ENCODE results near the gene C19orf33.
"Not testable (repeated sequence)": the region's sequence is repeated elsewhere in the genome, so short reads cannot be mapped to it uniquely, and the experiment has no call there.

Gene C19orf33

DNA sequence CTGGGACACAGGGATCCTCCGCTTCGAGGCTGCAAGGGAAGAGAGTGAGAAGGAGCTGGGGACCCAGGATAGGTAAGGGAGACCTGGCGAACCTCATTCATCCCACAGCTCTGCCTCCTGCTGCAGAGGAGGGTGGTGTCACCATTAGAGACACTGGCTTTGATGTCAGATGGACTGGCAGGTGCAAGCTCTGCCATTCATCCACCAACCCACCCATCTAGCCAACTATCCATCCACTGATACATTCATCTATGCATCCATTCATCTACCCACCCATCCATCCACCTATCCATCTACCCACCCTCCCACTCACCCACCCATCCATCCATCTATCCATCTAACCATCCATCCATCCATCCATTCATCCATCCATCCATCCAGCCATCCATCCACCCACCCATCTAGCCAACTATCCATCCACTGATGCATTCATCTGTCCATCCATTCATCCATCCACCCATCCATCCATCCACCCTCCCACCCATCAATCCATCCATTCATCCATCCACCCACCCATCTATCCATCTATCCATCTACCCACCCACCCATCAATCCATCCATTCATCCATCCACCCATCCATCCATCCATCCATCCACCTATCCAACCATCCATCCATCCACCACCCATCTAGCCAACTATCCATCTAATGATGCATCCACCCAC is 5.7 kb downstream of the C19orf33 start:
- DNase-seq, result no peak

DNA sequence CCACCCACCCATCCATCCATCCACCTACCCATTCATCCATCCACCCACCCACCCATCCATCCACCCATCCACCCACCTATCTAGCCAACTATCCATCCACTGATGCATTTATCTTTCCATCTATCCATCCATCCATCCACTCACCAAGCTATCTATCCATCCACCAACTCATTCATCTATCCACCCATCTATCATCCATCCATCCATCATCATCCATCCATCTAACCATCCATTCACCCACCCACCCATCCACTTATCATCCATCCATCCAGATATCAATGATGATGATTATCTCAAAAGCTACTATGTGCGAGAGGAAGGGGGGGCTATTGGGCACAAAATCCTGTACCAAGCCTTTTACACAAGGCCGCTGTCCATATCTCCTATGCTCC is 6.2 kb downstream of the C19orf33 start:
- DNase-seq, result no peak

DNA sequence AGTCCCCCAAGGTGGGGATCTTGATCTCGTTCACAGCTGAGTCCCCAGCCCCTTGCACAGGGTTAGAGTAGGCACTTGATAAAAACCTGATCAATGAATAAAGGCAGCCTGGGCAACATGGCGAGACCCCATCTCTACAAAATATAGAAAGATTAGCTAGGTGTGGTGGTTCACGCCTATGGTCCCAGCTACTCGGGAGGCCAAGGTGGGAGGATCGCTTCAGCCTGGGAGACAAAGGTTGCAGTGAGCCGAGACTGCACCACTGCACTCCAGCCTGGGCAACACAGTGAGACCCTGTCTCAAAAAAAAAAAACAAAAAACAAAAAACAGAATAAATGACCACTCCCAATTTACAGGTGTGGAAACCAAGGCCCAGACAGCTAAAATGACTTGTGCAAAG is 6.9 kb downstream of the C19orf33 start:
- DNase-seq, result no peak

DNA sequence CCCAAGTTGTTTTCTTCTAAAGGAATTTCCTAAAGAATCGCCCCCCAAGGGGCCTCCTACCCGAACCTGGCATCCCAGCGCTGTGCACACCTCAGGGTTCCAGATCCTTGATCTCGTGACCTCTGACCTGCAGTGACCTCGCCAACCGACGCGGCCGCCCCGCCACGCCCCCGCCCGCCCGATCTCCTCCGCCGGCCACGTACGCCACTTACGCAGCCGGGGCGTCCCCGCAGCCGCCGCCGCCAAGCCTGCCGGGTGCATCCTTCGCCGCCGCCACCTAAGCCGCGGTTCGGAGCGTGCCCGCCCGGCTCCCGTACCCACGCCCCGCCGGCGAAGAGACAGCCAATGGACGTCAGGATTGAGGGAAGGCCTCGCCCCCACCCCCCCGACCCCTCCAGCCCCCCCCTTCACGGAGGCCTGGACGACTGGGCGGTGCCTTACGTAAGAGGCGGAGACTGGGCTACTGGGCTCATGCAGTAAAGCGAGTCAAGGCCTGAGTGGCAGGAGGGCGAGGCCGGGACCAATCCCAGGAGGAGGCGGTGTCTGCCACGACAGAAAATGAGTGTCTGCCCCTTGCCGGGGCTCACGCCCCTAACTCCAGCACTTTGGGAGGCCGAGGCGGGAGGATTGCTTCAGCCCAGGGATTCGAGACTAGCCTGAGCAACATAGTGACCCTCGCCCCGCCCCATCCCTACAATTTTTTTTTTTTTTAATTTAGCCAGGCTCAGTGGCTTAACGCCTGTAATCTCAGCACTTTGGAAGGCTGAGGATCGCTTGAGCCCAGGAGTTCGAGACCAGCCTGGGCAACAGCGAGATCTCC is 11.8 kb downstream of the C19orf33 start, which contains the start of gene YIF1B:
TSS of gene YIF1B (minus strand) at position 291 of the 820 bp plus-strand sequence. CDS start at position 261, 30 bp downstream.
- DNase-seq, result peak; percentile 97

DNA sequence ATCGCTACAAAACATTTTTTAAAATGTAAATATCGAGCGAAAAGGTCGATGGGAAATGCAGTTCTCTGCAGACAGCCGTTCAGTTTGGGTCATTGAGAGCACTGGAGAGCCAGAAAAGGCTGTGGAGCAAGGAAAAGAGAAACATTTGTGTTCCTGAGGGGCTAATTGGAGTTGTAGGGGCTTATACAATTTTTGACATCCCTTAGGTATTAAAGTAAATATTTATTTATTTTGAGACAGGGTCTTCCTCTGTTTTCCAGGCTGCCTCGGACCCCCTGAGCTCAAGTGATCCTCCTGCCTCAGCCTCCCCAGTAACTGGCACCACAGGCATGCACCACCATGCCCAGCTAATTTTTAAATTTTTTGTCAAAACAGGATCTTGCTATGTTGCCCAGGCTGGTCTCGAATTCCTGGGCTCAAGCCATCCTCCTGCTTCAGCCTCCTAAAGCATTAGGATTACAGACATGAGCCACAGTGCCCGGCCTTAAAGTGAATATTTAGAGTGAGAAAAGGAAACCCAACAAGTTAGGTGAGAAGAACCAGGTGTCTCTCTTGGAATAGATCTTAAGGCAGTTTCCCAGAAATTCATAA is 12.5 kb downstream of the C19orf33 start:
- no peak for DNase-seq

DNA sequence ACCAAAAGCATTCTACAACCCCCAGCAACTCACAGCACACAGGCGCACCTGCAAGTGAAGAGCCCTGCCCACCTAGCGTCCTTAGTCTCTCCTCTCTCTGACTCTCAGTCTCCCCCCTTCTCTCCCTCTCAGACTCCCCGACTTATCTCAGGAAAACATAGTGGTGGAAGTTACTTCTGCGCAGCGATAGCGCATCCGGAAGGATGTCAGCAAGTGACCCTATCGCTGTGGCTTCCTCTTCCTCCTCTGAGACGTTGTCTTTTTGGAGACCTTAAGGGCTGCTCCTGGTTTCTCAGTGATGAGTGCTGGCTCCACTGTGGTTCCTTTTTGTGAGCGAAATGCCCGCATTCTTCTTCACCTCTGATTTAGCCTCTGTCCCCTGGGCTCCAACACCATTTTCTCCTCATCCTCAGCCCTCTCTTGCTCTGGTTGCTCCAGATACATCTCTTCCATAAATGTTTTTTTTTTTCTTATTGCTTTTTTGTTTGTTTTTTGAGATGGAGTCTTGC is 13.1 kb downstream of the C19orf33 start:
- no peak for DNase-seq

DNA sequence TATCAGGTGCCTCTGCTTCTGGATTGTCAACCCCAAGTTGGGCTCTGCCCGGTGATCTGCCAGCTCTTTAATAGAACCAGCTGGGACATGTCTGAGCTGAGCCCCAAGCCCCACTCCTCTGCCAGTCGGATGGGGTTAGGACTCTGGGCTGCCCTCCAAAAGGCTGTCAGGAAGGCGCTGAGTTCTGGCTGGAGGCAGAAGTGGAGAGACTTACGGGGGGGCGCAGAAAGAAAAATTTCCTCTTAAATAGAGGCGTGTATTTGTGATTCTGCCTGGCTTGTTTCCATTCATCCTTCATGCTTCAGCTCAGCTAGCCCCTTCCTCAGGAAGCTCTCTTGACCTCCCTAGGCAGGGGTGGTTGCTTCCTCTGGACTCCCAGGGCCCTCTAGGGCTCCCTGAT is 14.6 kb downstream of the C19orf33 start:
- no peak for DNase-seq

DNA sequence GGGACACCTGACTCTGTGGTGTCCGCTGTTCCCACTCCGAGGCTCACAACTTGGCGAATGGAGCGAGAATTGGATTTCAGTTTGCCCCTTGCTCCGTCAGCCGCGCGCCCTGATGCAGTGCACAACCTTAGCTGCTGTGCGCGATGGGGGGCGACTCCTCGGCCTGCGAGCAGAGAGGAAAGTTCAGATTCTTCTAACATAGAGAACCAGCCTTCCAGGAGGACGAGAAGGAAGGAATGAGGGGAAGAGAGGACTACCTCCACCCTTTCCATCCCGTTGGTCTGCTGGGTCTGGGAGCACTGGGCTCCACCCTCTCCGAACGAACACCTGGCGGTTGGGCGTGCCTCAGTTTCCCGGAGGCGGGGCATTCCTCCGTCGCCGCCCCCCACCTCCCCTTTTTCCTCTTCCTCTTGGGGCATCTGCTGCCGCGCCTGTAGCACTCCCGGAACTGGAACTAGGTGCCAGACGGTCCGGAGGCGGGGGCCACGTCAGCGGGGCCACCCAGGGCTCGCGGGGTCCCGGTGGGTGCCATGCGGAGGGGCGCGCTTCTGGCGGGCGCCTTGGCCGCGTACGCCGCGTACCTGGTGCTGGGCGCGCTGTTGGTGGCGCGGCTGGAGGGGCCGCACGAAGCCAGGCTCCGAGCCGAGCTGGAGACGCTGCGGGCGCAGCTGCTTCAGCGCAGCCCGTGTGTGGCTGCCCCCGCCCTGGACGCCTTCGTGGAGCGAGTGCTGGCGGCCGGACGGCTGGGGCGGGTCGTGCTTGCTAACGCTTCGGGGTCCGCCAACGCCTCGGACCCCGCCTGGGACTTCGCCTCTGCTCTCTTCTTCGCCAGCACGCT is 15.6 kb downstream of the C19orf33 start, which contains the start of gene KCNK6:
TSS of gene KCNK6 (plus strand) at position 425 of the 838 bp plus-strand sequence. CDS start at position 531, 106 bp downstream.
- peak; percentile 35 for DNase-seq

DNA sequence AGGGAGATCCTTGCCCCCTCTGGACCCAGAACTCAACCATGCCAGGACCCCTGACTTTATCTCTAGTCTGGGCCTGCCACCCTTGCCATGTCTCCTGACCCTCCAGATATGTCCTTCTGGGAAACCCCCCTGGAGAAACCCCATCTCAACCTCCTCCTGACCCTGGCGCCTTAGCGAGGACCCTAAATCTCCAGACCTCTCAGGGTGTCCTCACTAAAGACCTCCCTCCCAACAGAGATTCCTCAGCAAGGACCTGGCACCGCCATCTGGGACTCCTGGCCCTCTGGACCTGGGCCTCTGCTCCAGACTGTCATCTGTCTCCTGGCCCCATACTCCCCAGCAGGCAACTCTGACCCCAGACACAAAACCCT is 16.9 kb downstream of the C19orf33 start:
- no peak for DNase-seq

DNA sequence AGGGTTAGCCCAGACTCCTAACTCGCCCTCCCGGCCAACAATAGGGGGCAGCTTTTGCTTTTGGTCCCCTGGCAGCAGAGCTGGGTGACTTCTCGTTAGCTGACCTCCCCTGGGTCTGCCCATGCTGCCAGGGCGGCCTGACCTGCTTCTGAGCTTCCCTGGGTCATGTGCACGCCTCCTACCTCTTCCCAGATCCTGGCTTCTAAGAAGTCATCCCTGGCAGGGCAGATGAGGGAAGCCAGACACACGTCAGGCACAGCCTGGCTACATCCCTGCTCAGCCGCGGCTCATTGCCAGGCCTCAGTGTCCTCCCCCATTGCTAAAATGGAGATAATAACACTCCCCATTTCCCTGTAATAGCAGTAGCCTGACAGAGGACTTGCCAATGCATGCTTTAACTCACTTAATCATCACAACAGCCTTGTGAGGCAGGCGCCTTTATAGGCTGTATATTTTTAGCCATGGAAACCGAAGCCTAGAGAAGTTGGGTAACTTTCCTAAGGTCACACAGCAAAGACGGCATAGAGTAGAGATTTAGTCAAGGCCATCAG is 17.7 kb downstream of the C19orf33 start:
- DNase-seq, result no peak

DNA sequence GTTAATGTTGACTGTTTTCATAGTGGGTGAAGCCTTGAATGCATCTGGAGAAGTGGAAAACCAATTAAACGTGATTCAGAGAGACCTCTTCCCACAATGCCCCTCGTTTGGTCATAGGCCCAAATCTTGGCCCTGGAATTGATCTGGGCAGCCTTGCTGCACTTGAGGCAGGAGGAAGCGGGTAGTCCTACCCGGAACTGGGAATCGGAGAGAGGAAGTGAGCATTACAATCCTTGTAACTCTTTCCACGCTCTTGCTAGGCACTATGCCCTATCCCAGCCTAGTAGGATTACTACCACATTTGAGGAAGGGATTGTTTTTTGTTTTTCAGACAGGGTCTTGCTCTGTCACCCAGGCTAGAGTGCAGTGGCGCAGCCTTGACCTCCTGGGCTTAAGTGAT is 19.2 kb downstream of the C19orf33 start:
- DNase-seq, result no peak

DNA sequence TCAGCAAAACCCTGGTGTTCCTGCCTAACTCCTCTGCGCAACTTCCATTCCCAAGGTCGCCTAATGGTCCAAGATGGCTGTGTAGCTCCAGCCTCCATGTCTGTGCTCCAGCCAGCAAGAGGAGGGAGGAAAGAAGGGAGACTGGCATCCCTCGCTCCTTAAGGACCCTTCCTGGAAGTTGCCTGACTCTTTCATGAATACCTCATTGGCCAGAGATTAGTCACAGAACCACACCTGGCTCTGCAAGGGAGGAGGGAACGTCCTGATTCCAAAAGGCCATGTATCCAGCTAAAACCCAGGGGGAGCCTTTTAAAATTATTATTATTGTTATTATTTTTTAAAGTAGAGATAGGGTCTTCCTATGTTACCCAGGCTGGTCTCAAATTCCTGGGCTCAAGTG is 20.4 kb downstream of the C19orf33 start:
- DNase-seq, result no peak

DNA sequence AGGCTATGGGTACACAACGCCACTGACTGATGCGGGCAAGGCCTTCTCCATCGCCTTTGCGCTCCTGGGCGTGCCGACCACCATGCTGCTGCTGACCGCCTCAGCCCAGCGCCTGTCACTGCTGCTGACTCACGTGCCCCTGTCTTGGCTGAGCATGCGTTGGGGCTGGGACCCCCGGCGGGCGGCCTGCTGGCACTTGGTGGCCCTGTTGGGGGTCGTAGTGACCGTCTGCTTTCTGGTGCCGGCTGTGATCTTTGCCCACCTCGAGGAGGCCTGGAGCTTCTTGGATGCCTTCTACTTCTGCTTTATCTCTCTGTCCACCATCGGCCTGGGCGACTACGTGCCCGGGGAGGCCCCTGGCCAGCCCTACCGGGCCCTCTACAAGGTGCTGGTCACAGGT is 22.5 kb downstream of the C19orf33 start:
- no peak for DNase-seq

DNA sequence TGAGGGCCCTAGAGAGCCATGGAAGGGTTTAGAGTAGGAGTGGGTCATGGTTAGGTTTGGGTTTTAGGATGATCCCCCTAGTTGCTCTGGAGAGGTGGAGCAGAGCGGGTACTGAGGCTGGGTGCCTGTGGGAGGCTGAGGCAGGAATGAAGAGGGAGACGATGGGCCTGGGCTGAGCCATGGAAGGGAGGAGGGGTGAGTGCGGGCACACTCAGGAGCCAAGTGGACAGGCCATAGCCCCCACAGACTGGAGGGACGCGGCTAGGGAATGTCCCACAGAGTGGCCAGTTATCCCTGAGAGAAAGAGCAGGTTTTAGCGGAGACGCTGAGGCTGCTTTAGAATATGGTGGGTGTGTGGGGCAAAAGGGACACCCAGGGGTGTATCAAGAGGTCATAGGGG is 25.6 kb downstream of the C19orf33 start:
- no peak for DNase-seq

DNA sequence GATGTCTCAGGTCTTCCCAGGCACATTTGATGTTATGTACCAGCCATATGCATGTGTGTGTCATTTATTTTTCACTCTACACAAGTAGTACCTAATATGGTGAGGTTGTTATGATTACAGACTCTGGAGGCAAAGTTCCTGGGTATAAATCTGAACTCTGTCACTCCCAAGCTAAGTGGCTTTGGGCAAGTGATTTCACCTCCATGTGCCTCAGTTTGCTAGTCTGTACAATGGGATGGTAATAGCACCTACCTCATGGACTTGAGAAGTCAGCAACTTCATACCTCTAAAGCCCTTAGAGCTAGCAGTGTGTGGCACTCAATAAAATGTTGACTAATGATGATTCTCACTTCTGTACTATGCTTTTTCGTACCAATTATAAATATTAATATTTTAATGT is 27.7 kb downstream of the C19orf33 start:
- no peak for DNase-seq

DNA sequence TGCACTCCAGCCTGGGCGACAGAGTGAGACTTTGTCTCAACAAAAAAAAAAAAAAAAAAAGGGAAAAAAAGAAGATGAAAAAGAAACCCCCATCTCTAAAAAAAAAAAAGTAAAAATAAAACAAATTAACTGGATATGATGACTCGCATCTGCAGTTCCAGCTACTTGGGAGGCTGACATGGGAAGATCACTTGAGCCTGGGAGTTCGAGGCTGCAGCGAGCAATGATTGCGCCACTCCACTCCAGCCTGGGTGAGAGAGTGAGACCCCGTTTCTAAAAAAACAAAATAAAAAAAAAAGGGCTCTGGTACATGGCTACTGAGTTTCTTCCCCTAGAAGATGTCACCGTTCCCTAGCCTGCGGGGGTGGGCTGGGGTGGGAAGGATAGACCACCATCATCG is 29.2 kb downstream of the C19orf33 start:
- no peak for DNase-seq

DNA sequence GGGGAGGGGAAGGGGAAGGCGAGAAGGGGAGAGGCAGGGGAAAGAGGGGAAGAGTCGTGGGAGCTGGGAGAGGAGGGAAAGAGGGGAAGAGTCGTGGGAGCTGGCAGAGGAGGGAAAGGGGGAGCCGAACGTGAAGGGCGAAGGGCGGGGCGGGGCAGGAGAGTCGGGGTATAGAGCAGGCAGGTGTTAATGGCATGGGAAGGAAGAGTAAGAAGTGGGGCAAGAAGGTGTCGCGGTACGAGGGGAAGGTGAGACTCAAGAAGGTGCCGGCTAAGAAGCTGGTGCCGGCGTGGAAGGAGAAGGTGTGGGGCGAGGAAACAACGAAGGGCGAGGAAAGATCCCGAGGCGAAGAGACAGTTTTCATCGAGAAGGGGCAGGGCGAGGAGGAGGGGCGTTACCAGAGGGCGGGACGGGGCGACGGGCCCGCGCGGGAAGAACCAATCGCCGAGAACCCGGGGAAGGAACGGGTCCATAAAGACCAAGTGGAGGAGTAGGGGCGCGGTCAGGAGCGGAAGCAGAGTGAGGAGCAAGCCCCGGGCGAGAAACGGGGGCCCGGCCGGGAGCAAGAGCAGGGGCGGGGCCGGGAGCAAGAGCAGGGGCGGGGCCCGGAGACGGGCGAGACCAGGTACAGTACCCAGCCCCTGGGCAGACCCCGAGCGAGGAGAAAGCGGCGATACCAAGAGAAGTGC is 32.0 kb downstream of the C19orf33 start:
- peak; percentile 97 for DNase-seq

DNA sequence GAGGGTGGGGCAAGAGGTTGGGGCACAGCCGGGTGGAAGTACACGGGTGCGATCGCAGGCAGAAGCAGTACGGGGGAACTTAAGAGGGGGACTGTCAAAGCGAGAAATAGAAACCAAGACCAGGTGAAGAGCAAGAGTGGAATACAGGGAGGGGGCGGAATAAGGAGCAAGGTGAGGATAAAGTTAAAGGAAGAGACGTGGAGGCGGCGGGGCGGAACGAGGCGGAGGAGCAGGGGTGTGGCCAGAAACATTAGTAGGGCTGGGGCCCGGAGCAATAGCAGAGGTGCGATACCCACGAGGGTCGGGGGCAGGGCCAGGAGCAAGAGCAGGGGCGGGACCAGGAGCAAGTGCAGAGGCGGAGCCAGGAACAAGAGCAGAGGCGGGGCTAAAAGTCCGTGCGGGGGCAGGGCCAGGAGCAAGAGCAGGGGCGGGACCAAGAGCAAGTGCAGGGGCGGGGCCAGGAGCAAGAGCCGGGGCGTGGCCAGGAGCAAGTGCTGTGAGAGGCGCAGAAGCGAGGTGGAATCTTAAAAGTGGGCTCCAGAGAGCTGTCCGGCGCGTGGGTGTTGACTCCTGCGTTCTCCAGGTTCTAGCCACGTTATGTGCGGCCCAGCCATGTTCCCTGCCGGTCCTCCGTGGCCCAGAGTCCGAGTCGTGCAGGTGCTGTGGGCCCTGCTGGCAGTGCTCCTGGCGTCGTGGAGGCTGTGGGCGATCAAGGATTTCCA is 32.7 kb downstream of the C19orf33 start:
- DNase-seq, result peak; percentile 98

DNA sequence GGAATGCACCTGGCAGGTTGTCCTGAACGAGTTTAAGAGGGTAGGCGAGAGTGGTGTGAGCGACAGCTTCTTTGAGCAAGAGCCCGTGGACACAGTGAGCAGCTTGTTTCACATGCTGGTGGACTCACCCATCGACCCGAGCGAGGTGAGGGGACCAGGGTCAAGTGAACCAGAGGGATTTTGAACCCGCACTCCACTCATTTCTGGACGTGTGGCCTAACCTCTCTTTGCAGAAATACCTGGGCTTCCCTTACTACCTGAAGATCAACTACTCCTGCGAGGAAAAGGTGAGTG is 33.3 kb downstream of the C19orf33 start:
- DNase-seq, result peak; percentile 13

DNA sequence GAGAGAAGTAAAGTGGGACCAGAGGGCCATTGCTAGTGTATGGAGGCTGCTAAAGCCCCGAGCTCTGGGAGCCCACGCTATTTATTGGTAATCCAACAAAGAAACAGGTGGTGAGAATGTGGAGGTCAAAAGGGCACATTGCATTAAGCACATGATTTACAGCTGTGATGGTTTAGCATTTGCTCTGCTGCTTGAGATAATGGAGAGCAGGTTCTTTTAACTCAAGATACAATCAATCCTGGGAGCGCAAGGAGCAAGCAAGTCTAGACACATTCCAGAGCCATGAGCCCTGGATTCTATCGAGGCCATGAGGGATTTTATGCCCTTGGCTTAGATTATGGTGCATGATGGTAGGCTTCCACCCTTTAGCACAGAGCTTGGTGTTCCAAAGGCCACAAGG is 35.0 kb downstream of the C19orf33 start:
- not testable (repeated sequence) for DNase-seq

DNA sequence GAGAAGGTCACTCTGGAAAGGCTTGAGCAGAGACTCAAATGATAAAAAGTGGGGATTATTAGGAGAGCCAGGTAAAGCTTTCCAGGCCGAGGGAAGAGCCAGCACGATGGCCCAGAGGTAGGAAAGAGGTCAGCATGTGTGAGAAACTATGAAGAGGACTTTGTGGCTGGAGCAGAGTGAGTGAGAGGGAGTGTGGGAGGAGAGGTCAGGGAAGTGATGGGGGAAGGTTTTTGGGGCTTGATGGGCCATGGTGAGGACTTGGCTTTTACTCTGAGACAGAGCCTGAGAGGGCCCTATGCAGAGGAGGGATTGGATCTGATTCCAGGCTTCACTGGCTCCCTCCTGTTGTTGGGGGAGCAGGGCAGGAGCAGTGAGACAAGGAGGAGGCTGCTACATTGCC is 36.9 kb downstream of the C19orf33 start:
- no peak for DNase-seq

Data from stimulated activated CD4-positive, alpha-beta T cell treated with anti-CD3 and anti-CD28 coated beads, Interleukin-1b, Interleukin-23, amount 100 ng/mL, for 48 hours (primary cell).